DOHH2 (cell line): Measurements from ENCODE around the gene PRKN.

Experiments
- EZH2phosphoT487 ChIP-seq: fragments of 200-600 bp; sonication (generic); IDR thresholded peaks from 2 replicates; pipeline ENCODE4 v1.6.1; 2017; ENCODE audit warnings: borderline replicate concordance, mild to moderate bottlenecking, antibody characterized with exemption, low read length, moderate library complexity, mixed read lengths
- TF ChIP-seq, protein P1 (sequence below): fragments of 200-600 bp; sonication (generic); IDR thresholded peaks from one replicate; pipeline ENCODE4 v1.5.1; 2014; ENCODE audit warnings: antibody characterized with exemption, mild to moderate bottlenecking, low read depth, low read length; ENCODE audit not compliant: poor library complexity, severe bottlenecking

DNA sequence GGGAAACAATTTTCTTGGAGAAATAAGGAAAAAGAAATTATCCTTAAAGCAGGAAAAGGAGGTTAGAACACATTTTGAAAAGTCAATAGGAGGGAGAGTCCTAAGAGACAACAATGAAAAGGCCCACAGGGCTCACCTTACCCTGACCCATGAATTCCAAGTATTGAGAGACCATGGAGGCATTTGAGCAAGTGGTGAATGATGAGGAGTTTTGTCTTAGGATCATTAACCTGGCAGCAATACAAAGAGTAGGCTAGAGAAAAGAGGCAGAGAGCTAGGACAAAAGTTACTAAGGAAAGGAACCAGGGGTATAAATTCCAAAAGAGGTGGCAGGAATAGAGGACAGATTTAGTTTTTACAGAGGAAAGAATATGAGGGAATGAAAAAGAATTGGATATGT lies 44.9 kb upstream of the PRKN start:
- TF ChIP-seq, protein P1, sequence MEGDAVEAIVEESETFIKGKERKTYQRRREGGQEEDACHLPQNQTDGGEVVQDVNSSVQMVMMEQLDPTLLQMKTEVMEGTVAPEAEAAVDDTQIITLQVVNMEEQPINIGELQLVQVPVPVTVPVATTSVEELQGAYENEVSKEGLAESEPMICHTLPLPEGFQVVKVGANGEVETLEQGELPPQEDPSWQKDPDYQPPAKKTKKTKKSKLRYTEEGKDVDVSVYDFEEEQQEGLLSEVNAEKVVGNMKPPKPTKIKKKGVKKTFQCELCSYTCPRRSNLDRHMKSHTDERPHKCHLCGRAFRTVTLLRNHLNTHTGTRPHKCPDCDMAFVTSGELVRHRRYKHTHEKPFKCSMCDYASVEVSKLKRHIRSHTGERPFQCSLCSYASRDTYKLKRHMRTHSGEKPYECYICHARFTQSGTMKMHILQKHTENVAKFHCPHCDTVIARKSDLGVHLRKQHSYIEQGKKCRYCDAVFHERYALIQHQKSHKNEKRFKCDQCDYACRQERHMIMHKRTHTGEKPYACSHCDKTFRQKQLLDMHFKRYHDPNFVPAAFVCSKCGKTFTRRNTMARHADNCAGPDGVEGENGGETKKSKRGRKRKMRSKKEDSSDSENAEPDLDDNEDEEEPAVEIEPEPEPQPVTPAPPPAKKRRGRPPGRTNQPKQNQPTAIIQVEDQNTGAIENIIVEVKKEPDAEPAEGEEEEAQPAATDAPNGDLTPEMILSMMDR: no peak
- TF ChIP-seq EZH2phosphoT487: no peak
